Measurements from ENCODE around the gene IGF1R. TPM values are rescaled to one million over a fixed set of nuclear protein-coding genes. Genes with fewer than 3 reads are reported as not detected.

Gene IGF1R
- total RNA-seq, 4 donors from 2014 or later, result 87.8 to 173 (median 107) TPM

DNA sequence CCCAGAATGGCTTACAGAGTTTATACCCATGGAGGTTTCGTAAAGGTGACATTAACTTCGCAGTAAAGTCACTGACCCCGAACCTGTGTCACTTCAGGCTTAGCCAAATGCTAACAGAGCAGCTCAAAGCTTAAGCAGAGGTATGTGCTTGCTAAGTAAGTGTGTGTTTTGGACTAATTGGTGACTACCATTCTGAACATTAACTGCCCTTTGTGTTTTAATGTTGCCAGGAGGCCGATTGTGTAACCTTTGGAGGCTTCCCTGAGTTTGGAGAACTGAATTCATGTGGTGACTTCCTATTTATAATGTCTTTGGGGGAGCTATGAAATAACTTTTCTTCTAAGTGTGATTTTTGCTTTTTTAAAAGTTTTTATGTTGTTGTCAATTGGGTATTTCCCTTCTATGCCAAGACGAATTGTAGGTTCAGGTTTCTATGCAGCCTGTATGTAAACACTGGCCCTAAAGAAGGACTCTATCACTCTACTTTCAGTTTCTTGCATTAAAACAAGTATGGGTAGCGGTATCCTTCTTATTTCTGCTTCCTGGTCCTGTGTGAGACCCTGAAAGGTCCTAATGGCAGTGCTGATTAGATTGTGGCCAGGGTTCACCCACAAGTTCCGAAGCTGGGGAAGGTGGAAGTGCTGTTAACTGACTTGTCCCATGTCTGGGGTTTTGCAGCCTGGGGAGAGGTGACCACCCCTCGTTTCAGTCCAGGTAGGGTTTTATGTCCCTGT is 86.3 kb downstream of the IGF1R start:
- H3K27me3 ChIP-seq, result no peaks in the 10 kb centered on the region
- no peak overlapping the region for H3K27ac ChIP-seq
- no peak overlapping the region for H3K4me3 ChIP-seq
- H3K36me3 ChIP-seq, result no peaks in the 10 kb centered on the region
- TF ChIP-seq POLR2AphosphoS5 (IDR thresholded peaks at IDR 0.05), result no peak
- TF ChIP-seq POLR2A (IDR thresholded peaks at IDR 0.05), result no peak
- TF ChIP-seq, protein P1, sequence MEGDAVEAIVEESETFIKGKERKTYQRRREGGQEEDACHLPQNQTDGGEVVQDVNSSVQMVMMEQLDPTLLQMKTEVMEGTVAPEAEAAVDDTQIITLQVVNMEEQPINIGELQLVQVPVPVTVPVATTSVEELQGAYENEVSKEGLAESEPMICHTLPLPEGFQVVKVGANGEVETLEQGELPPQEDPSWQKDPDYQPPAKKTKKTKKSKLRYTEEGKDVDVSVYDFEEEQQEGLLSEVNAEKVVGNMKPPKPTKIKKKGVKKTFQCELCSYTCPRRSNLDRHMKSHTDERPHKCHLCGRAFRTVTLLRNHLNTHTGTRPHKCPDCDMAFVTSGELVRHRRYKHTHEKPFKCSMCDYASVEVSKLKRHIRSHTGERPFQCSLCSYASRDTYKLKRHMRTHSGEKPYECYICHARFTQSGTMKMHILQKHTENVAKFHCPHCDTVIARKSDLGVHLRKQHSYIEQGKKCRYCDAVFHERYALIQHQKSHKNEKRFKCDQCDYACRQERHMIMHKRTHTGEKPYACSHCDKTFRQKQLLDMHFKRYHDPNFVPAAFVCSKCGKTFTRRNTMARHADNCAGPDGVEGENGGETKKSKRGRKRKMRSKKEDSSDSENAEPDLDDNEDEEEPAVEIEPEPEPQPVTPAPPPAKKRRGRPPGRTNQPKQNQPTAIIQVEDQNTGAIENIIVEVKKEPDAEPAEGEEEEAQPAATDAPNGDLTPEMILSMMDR (IDR thresholded peaks at IDR 0.05), result no peak
- no peak for TF ChIP-seq EP300 (IDR thresholded peaks at IDR 0.05)
- peaks cover 32% of the 10 kb centered on the region for H3K4me1 ChIP-seq
- no peak for DNase-seq (ENCODE audit: low spot score in 2 of 2)
- no peaks in the 10 kb centered on the region for H3K9me3 ChIP-seq
- WGBS, result 73% methylated on average over 8 of the region's 8 CpGs

DNA sequence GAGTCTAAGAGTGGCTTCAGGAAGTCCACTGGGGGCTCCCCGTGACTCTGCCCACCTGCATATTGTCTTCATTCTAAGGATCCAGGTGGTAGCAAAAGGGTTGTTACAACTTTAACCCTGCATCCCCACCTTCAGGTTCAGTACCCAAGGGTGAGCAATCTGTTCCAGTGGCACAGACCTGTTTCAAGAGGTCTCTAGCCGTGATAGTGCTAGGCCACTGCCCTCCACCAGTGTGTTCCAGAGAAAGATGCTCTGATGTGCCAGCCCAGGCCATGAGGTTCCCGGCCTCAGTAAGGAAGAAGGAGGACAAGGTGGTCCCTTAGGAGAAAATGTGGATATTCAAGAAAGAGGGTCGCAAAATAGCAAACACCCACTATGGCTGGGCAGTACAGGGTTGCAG is 87.0 kb downstream of the IGF1R start:
- no peak overlapping the region for H3K4me3 ChIP-seq
- no peaks in the 10 kb centered on the region for H3K9me3 ChIP-seq
- H3K36me3 ChIP-seq, result no peaks in the 10 kb centered on the region
- H3K4me1 ChIP-seq, result peaks cover 25% of the 10 kb centered on the region
- TF ChIP-seq, protein P1 (IDR thresholded peaks at IDR 0.05), result no peak
- TF ChIP-seq EP300 (IDR thresholded peaks at IDR 0.05) (no peak), POLR2AphosphoS5 (IDR thresholded peaks at IDR 0.05) (no peak), POLR2A (IDR thresholded peaks at IDR 0.05) (no peak)
- 87% methylated on average over 4 of the region's 4 CpGs for WGBS
- H3K27me3 ChIP-seq, result no peaks in the 10 kb centered on the region
- DNase-seq (ENCODE audit: low spot score in 2 of 2), result no peak
- H3K27ac ChIP-seq, result no peak overlapping the region

DNA sequence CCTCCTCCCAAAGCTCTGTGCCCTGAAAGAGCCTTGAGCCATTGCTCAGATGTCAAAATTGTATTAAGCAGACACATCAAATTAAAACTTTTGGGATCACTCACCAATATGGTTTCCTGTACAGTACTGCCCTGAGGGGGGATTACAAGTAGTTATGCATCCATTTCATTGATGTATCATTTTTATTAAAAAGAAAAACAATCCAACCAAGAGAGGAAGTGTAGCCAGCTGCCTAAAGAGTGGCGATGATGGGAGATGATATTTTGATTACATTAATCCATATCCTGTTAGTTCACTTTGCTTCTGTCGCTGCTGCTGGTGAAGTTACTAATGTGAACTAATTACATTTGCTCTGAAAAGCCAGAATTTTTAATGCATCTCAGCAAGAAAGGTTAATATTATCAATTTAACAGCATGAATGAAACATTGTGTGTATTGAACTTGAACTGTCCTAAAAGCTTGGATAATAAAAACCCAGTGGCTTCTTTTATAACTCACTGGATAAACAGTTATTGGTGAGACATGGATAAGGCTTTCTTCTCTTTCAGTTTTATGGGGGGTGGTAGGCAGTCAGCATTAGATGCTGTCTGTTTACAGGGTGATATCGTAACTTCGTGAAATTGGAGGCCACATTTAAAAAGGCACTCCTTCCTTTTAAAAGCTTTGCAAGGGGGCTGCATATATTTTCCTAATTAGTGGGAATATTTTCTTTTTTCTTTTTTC is 87.7 kb downstream of the IGF1R start:
- TF ChIP-seq, protein P1 (IDR thresholded peaks at IDR 0.05), result no peak
- TF ChIP-seq POLR2AphosphoS5 (IDR thresholded peaks at IDR 0.05) (no peak), POLR2A (IDR thresholded peaks at IDR 0.05) (no peak)
- no peak for DNase-seq (ENCODE audit: low spot score in 2 of 2)
- no peaks in the 10 kb centered on the region for H3K9me3 ChIP-seq
- WGBS, result 72% methylated on average over 4 of the region's 4 CpGs
- no peak overlapping the region for H3K27ac ChIP-seq
- no peaks in the 10 kb centered on the region for H3K36me3 ChIP-seq
- no peak overlapping the region for H3K4me3 ChIP-seq
- H3K4me1 ChIP-seq, result peaks cover 24% of the 10 kb centered on the region
- no peaks in the 10 kb centered on the region for H3K27me3 ChIP-seq

DNA sequence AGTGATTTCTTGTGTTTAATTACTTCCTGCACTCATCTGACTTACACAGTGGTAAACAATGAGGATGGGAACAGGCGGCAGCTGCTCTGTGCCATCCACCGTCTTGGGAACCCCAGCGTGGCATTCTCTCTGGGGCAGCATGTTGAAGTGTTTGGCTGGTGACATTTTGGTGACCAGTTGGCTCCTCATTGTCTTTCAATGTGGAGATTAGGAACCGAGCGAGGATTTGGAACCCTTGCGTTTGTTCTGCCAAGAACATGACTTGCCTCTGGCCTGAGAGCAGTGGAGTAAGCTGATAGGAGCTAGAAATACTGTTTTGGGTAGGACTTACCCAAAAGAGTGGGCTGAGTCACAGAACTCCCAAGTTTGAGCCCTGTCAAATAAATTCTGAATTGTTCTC is 88.8 kb downstream of the IGF1R start:
- Histone ChIP-seq H3K27ac (no peak overlapping the region), H3K4me1 (peaks cover 18% of the 10 kb centered on the region), H3K36me3 (no peaks in the 10 kb centered on the region), H3K4me3 (no peak overlapping the region), H3K27me3 (no peaks in the 10 kb centered on the region), H3K9me3 (no peaks in the 10 kb centered on the region)
- TF ChIP-seq POLR2AphosphoS5 (IDR thresholded peaks at IDR 0.05) (no peak), EP300 (IDR thresholded peaks at IDR 0.05) (no peak), POLR2A (IDR thresholded peaks at IDR 0.05) (no peak)
- TF ChIP-seq, protein P1 (IDR thresholded peaks at IDR 0.05), result no peak
- 98% methylated on average over 6 of the region's 6 CpGs for WGBS
- no peak for DNase-seq (ENCODE audit: low spot score in 2 of 2)

DNA sequence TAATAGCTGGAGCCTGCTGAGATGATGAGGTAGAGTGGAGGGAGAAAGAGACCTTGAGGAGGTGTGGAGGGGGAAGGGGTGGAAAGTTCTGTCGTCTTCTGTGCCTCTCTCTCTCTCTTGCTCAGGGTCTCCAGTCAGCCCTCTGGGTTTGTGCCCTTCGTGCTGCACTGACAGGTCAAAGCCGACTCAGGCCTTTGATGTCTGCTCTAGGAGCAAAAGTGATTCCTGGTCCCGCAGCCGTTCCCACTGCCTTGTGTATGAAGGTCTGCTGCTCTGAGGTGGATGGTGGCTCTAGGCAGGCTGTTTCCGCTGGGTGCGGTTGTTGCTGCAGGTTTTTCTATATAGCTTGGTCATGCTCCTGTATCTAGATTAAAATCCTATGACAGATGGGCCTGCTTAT is 89.4 kb downstream of the IGF1R start:
- Histone ChIP-seq H3K36me3 (no peaks in the 10 kb centered on the region), H3K4me1 (peaks cover 18% of the 10 kb centered on the region), H3K9me3 (no peaks in the 10 kb centered on the region), H3K27ac (no peak overlapping the region), H3K27me3 (no peaks in the 10 kb centered on the region), H3K4me3 (no peak overlapping the region)
- TF ChIP-seq EP300 (IDR thresholded peaks at IDR 0.05), result no peak
- TF ChIP-seq, protein P1 (IDR thresholded peaks at IDR 0.05), result no peak
- no peak for TF ChIP-seq POLR2AphosphoS5 (IDR thresholded peaks at IDR 0.05)
- TF ChIP-seq POLR2A (IDR thresholded peaks at IDR 0.05), result no peak
- 92% methylated on average over 7 of the region's 7 CpGs for WGBS
- DNase-seq (ENCODE audit: low spot score in 2 of 2), result no peak

Data from suprapubic skin (tissue), 4 donors.